ENCODE results near the gene WBP4. TPM values are rescaled to one million over a fixed set of nuclear protein-coding genes. Genes with fewer than 3 reads are reported as not detected.

WBP4 gene
- total and polyA plus RNA-seq, 2 of the 4 experiments (the other 2 are of a cell fraction), result 4.3 to 11.0 TPM

DNA sequence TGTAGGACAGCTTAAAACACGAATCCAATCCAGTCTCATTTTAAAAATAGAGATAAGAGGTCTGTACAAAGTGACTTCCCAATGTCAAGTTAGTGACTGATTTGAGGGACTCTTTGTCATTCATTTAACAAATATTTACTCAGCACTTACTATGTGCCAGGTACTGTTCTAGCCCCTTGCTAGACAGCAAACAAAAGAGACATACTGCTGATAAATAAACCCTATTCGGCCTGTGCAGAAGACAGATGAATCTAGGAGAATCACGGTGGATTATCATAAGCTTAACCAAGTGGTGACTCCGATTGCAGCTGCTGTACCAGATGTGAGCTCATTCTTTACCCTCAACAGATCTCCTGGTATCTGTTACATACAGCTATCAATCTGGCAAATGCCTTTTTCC is 35.8 kb upstream of the WBP4 start:
- CTCF ChIA-PET, result no interaction called here
- no peak overlapping the region for H3K27ac ChIP-seq (ENCODE audit: insufficient read depth, low read length)
- no peak for DNase-seq
- H3K4ac ChIP-seq (ENCODE audit: low read depth, low read length), result no peak overlapping the region
- no peak overlapping the region for H2BK5ac ChIP-seq (ENCODE audit: low read depth, low read length, poor library complexity, severe bottlenecking)
- H3K23ac ChIP-seq (ENCODE audit: low read depth, low read length), result 0 out of 2 replicates have a peak overlapping the region, but pooled peaks have one; percentile 16
- no peak overlapping the region for H2BK20ac ChIP-seq (ENCODE audit: low read depth, low read length)
- H4K8ac ChIP-seq (ENCODE audit: low read depth in 2 of 2, low read length in 2 of 2), result no peak overlapping the region
- H3K14ac ChIP-seq (replicated peaks; ENCODE audit: low read depth, low read length), result no peak overlapping the region
- peaks cover 45% of the 10 kb centered on the region for H4K20me1 ChIP-seq (ENCODE audit: insufficient read depth, low read length)
- H3K18ac ChIP-seq (ENCODE audit: low read depth, low read length), result no peak overlapping the region
- H3K56ac ChIP-seq (ENCODE audit: extremely low read depth, insufficient read depth, low read length), result no peak overlapping the region
- WGBS, 2 experiments (ENCODE audit: extremely low coverage in 2 of 2, insufficient read length in 1 of 2), result 57% methylated on average over 3 of the region's 4 CpGs; no CpG with 5 or more reads in 1 of the 2 experiments
- H3K9ac ChIP-seq (ENCODE audit: low read depth, low read length), result no peak overlapping the region
- peaks cover 11% of the 10 kb centered on the region for H3K36me3 ChIP-seq (ENCODE audit: control insufficient read depth, insufficient read depth, low read length)
- H3K79me1 ChIP-seq (ENCODE audit: low read depth in 1 of 2, low read length in 2 of 2), result peaks cover 33 to 70% of the 10 kb centered on the region in 2 experiments
- H2BK15ac ChIP-seq (ENCODE audit: low read depth, low read length), result no peak overlapping the region
- BruUV-seq (replicated peaks), result no TSS peak
- H4K91ac ChIP-seq (ENCODE audit: insufficient read depth, low read depth, low read length), result no peak overlapping the region
- H2AK5ac ChIP-seq (ENCODE audit: low read depth, low read length), result no peak overlapping the region
- POLR2A ChIA-PET (ENCODE audit: unreplicated experiment), result no interaction called here
- peaks cover 15% of the 10 kb centered on the region; the same call in 1 of the 2 replicates for H3K9me1 ChIP-seq (ENCODE audit: insufficient read depth, low read length)
- no peaks in the 10 kb centered on the region; the same call in 1 of the 2 replicates for H3K4me1 ChIP-seq (ENCODE audit: control insufficient read depth, insufficient read depth, low read length)
- intact Hi-C loops (cut with micrococcal nuclease) (no loop called here), dilution Hi-C loops (cut with HindIII; ENCODE audit: low sequenced_read_pairs, unreplicated experiment) (no loop called here), in situ Hi-C loops (cut with MboI; ENCODE audit: low sequenced_read_pairs) (no loop called here)
- no peak overlapping the region for H4K5ac ChIP-seq (ENCODE audit: low read depth, low read length)
- no peak overlapping the region for H3K4me3 ChIP-seq (ENCODE audit: insufficient read depth, low read depth, low read length)
- H3K9me3 ChIP-seq (ENCODE audit: control insufficient read depth, insufficient read depth, low read length), result no peaks in the 10 kb centered on the region
- no peak overlapping the region for H2BK120ac ChIP-seq (ENCODE audit: low read depth, low read length)
- no peak for ATAC-seq (ENCODE audit: low read depth)
- no peak overlapping the region for H2AK9ac ChIP-seq (replicated peaks; ENCODE audit: low read depth, low read length, poor library complexity)
- H3K4me2 ChIP-seq (ENCODE audit: low read depth, low read length), result no peak overlapping the region
- H2AFZ ChIP-seq (replicated peaks; ENCODE audit: low read length, poor library complexity), result no peak overlapping the region
- no peaks in the 10 kb centered on the region for H3K27me3 ChIP-seq (ENCODE audit: control insufficient read depth, insufficient read depth, low read length)
- TF ChIP-seq MAZ (IDR thresholded peaks at IDR 0.05; ENCODE audit: borderline replicate concordance, low read depth, low read length), result no peak
- TF ChIP-seq RAD21 (IDR thresholded peaks at IDR 0.05; ENCODE audit: low read length), result no peak
- TF ChIP-seq MXI1 (IDR thresholded peaks at IDR 0.05; ENCODE audit: borderline replicate concordance, low read depth, low read length), result no peak
- no peak for TF ChIP-seq CHD1 (IDR thresholded peaks at IDR 0.05; ENCODE audit: low read depth, low read length)
- TF ChIP-seq SMC3 (IDR thresholded peaks at IDR 0.05; ENCODE audit: low read depth, low read length), result no peak
- no peak for TF ChIP-seq RFX5 (IDR thresholded peaks at IDR 0.05; ENCODE audit: low read depth, low read length)
- no peak for TF ChIP-seq BHLHE40 (IDR thresholded peaks at IDR 0.05; ENCODE audit: low read depth, low read length)
- TF ChIP-seq, protein P1, sequence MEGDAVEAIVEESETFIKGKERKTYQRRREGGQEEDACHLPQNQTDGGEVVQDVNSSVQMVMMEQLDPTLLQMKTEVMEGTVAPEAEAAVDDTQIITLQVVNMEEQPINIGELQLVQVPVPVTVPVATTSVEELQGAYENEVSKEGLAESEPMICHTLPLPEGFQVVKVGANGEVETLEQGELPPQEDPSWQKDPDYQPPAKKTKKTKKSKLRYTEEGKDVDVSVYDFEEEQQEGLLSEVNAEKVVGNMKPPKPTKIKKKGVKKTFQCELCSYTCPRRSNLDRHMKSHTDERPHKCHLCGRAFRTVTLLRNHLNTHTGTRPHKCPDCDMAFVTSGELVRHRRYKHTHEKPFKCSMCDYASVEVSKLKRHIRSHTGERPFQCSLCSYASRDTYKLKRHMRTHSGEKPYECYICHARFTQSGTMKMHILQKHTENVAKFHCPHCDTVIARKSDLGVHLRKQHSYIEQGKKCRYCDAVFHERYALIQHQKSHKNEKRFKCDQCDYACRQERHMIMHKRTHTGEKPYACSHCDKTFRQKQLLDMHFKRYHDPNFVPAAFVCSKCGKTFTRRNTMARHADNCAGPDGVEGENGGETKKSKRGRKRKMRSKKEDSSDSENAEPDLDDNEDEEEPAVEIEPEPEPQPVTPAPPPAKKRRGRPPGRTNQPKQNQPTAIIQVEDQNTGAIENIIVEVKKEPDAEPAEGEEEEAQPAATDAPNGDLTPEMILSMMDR (conservative IDR thresholded peaks at IDR 0.05; ENCODE audit: low read depth, low read length), result no peak
- TF ChIP-seq CEBPB (IDR thresholded peaks at IDR 0.05; ENCODE audit: low read depth, low read length), result no peak
- TF ChIP-seq, protein P2, sequence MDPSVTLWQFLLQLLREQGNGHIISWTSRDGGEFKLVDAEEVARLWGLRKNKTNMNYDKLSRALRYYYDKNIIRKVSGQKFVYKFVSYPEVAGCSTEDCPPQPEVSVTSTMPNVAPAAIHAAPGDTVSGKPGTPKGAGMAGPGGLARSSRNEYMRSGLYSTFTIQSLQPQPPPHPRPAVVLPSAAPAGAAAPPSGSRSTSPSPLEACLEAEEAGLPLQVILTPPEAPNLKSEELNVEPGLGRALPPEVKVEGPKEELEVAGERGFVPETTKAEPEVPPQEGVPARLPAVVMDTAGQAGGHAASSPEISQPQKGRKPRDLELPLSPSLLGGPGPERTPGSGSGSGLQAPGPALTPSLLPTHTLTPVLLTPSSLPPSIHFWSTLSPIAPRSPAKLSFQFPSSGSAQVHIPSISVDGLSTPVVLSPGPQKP (IDR thresholded peaks at IDR 0.05; ENCODE audit: borderline replicate concordance, low read depth, low read length), result no peak
- TF ChIP-seq NFE2L2 (IDR thresholded peaks at IDR 0.05; ENCODE audit: low read depth, low read length), result no peak
- no peak for TF ChIP-seq RCOR1 (IDR thresholded peaks at IDR 0.05; ENCODE audit: insufficient replicate concordance, low read length)
- no peak for TF ChIP-seq POLR2A (IDR thresholded peaks at IDR 0.05; ENCODE audit: low read depth, low read length)

Data from IMR-90 (cell line).